Neural cell (in vitro differentiated cells): ENCODE measurements around the gene RERE. TPM values are rescaled to one million over a fixed set of nuclear protein-coding genes. Genes with fewer than 3 reads are reported as not detected.
A peak's percentile ranks its signal among the peaks of the same experiment; 100 is the strongest.

Experiments used
- H2AFZ ChIP-seq: fragments of 200-600, 300-800 bp; sonication (generic), shearing (Covaris generic); 2 replicates; pipeline ENCODE4 v1.6.0; 2014; ENCODE audit warnings: low read depth, mild to moderate bottlenecking, antibody characterized with exemption, low read length, moderate library complexity
- H3F3A ChIP-seq: fragments of 200-600 bp; shearing (Covaris generic); 2 replicates; pipeline ENCODE4 v1.6.1; 2016; ENCODE audit warnings: mild to moderate bottlenecking, moderate library complexity, mixed read lengths, antibody characterized with exemption, low read length; ENCODE audit not compliant: insufficient read depth, poor library complexity, severe bottlenecking
- H3K27ac ChIP-seq: fragments of 200-600, 300-800 bp; sonication (generic), shearing (Covaris generic); 2 replicates; pipeline ENCODE4 v1.5.1; 2014; ENCODE audit warnings: mild to moderate bottlenecking, low read length, moderate library complexity
- H3K27me3 ChIP-seq: fragments of 300-800, 200-600 bp; sonication (generic), shearing (Covaris generic); 2 replicates; pipeline ENCODE4 v1.6.0; 2014; ENCODE audit warnings: mild to moderate bottlenecking, low read depth, low read length, moderate library complexity; ENCODE audit not compliant: insufficient read depth
- H3K36me3 ChIP-seq: fragments of 300-800, 200-600 bp; sonication (generic), shearing (Covaris generic); 2 replicates; pipeline ENCODE4 v1.5.1; 2014; ENCODE audit warnings: mild to moderate bottlenecking, antibody characterized with exemption, low read length, moderate library complexity; ENCODE audit not compliant: insufficient read depth
- H3K4me2 ChIP-seq: fragments of 300-800, 200-600 bp; sonication (generic), shearing (Covaris generic); 2 replicates; pipeline ENCODE4 v1.6.0; 2014; ENCODE audit warnings: mild to moderate bottlenecking, low read length
- H3K4me3 ChIP-seq: fragments of 300-800, 200-600 bp; sonication (generic), shearing (Covaris generic); 2 replicates; pipeline ENCODE4 v1.5.1; 2014; ENCODE audit warnings: mild to moderate bottlenecking, low read length, moderate library complexity
- H3K79me2 ChIP-seq: fragments of 200-600 bp; shearing (Covaris generic); replicated peaks from 2 replicates; pipeline ENCODE4 v1.6.0; 2014; ENCODE audit warnings: mild to moderate bottlenecking, low read length, moderate library complexity; ENCODE audit not compliant: insufficient read depth
- H3K9ac ChIP-seq: fragments of 300-800, 200-600 bp; sonication (generic), shearing (Covaris generic); 2 replicates; pipeline ENCODE4 v1.6.1; 2016; ENCODE audit warnings: mild to moderate bottlenecking, low read length, mixed read lengths
- H3K9me2 ChIP-seq: fragments of 200-600 bp; shearing (Covaris generic); 2 replicates; pipeline ENCODE4 v1.6.1; 2016; ENCODE audit warnings: mild to moderate bottlenecking, low read length, mixed read lengths; ENCODE audit not compliant: insufficient read depth
- H3K9me3 ChIP-seq: fragments of 200-600, 300-800 bp; sonication (generic), shearing (Covaris generic); 2 replicates; pipeline ENCODE4 v1.6.1; 2016; ENCODE audit warnings: mild to moderate bottlenecking, mixed run types, low read length, moderate library complexity, mixed read lengths
- H4K20me1 ChIP-seq: fragments of 200-600 bp; shearing (Covaris generic); 2 replicates; pipeline ENCODE4 v1.6.1; 2016; ENCODE audit warnings: mild to moderate bottlenecking, mixed run types; ENCODE audit not compliant: insufficient read depth
- CTCF ChIP-seq: fragments of 450-650 bp; IDR thresholded peaks from 2 replicates; pipeline ENCODE4 v1.5.1; 2014; ENCODE audit warnings: antibody characterized with exemption, mild to moderate bottlenecking, moderate library complexity; ENCODE audit not compliant: poor library complexity, severe bottlenecking
- EP300 ChIP-seq: fragments of 450-650 bp; conservative IDR thresholded peaks from 2 replicates; pipeline ENCODE4 v1.6.1; 2014; ENCODE audit warnings: antibody characterized with exemption, mild to moderate bottlenecking, moderate library complexity; ENCODE audit not compliant: poor library complexity, severe bottlenecking
- EZH2 ChIP-seq: fragments of 200-600, 300-800 bp; shearing (Covaris generic), sonication (generic); IDR thresholded peaks from 2 replicates; pipeline ENCODE4 v1.6.1; 2014; ENCODE audit warnings: antibody characterized with exemption, low read length, borderline replicate concordance, mild to moderate bottlenecking; ENCODE audit not compliant: insufficient read depth, poor library complexity, severe bottlenecking
- MXI1 ChIP-seq: fragments of 450-650 bp; conservative IDR thresholded peaks from 2 replicates; pipeline ENCODE4 v1.6.1; 2014; ENCODE audit warnings: antibody characterized with exemption, mild to moderate bottlenecking; ENCODE audit not compliant: poor library complexity, severe bottlenecking
- POLR2AphosphoS5 ChIP-seq: IDR thresholded peaks from 2 replicates; pipeline ENCODE4 v1.6.1; 2012
- RAD21 ChIP-seq: fragments of 450-650 bp; conservative IDR thresholded peaks from 2 replicates; pipeline ENCODE4 v1.6.1; 2014; ENCODE audit warnings: antibody characterized with exemption, mild to moderate bottlenecking, moderate library complexity
- REST ChIP-seq: IDR thresholded peaks from 2 replicates; pipeline ENCODE4 v1.6.1; 2012; ENCODE audit warnings: borderline replicate concordance
- SMC3 ChIP-seq: fragments of 450-650 bp; conservative IDR thresholded peaks from 2 replicates; pipeline ENCODE4 v1.6.1; 2014; ENCODE audit warnings: antibody characterized with exemption, mild to moderate bottlenecking, moderate library complexity; ENCODE audit not compliant: poor library complexity
- TAF1 ChIP-seq: IDR thresholded peaks from 2 replicates; pipeline ENCODE4 v1.6.1; 2012; ENCODE audit warnings: low read depth
- polyA plus RNA-seq: library from polyadenylated mRNA; depleted of rRNA; stranded (reverse); fragments of >200 nt; gene quantifications from 2 replicates; pipeline ENCODE4 v1.2.3, GENCODE V29; 2014

Gene RERE
- polyA plus RNA-seq, 1 donor from 2014 or later = 21.0 TPM

GRCh38 chr1:8631163-8631562 is 186.3 kb downstream of the RERE start:
- Histone ChIP-seq H3K9me3 (no peaks in the 10 kb centered on the region), H2AFZ (no peak overlapping the region), H3K4me2 (no peak overlapping the region), H3K9me2 (no peaks in the 10 kb centered on the region), H3K36me3 (no peaks in the 10 kb centered on the region), H3K9ac (no peak overlapping the region), H3K27ac (peak overlapping the region; percentile 77), H3K79me2 (peaks cover 71% of the 10 kb centered on the region), H3K27me3 (no peaks in the 10 kb centered on the region), H3K4me3 (peak overlapping the region; percentile 52), H3F3A (peaks cover 3% of the 10 kb centered on the region), H4K20me1 (peaks cover 2% of the 10 kb centered on the region)
- TF ChIP-seq EZH2 = no peak
- no peak for TF ChIP-seq TAF1
- no peak for TF ChIP-seq POLR2AphosphoS5
- no peak for TF ChIP-seq CTCF
- TF ChIP-seq REST = no peak
- no peak for TF ChIP-seq EP300
- TF ChIP-seq SMC3 = no peak
- no peak for TF ChIP-seq MXI1
- TF ChIP-seq RAD21 = no peak

DNA sequence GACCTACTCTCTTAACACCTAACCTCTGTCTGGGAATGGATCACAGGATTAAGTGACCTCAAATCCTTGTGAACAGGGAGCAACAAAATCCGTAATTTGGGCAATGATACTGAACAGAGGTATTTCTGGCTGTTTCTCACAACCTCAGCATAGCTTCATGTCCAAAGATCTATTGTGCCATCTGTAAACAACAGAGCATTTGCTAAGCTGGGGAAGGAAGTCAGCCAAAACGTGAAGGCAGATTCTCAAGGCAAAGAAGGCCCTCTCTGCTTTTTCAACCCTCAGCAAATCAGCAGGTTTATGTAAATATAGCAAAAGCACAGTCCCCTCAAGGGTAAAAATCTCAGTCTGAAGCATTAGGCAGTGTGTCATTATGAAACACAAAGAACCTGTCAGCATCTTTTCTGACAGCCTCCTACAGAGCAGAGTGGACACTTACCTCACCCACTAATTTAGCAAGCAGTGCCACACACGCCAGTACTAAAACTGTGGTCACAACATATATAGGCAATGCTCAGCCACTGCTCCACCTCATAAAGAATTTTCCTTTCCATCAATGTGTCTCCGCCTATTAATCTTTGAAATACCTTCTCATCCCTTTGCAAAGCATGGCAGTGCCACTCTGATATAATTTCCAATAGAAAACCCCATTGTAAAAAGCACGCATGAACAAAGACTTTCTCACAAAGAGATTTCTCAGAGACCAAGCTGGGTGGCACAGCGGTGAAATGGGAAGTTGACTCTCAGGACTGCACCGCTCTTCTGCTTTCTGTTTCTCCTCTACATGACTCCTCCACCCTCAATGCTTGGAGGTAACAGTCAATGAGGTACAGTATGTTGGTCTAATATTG is 188.0 kb downstream of the RERE start:
- Histone ChIP-seq H2AFZ (no peak overlapping the region), H3K9me2 (no peaks in the 10 kb centered on the region), H4K20me1 (peaks cover 2% of the 10 kb centered on the region), H3K27me3 (no peaks in the 10 kb centered on the region), H3K4me2 (peak overlapping the region; percentile 60), H3K4me3 (peak overlapping the region; percentile 53), H3K9me3 (no peaks in the 10 kb centered on the region), H3F3A (peaks cover 3% of the 10 kb centered on the region), H3K9ac (peak overlapping the region; percentile 47), H3K36me3 (no peaks in the 10 kb centered on the region), H3K79me2 (peaks cover 78% of the 10 kb centered on the region), H3K27ac (peak overlapping the region; percentile 77)
- TF ChIP-seq POLR2AphosphoS5 (peak; percentile 77), TAF1 (no peak), CTCF (no peak), EP300 (peak; percentile 76), SMC3 (no peak), REST (no peak), MXI1 (no peak), EZH2 (no peak), RAD21 (peak; percentile 29)
